ENCODE data around the gene SH2D4B. TPM values are rescaled to one million over a fixed set of nuclear protein-coding genes. Genes with fewer than 3 reads are reported as not detected.

Gene SH2D4B
- total RNA-seq, 1 experiment from 2014 or later, result not detected

DNA sequence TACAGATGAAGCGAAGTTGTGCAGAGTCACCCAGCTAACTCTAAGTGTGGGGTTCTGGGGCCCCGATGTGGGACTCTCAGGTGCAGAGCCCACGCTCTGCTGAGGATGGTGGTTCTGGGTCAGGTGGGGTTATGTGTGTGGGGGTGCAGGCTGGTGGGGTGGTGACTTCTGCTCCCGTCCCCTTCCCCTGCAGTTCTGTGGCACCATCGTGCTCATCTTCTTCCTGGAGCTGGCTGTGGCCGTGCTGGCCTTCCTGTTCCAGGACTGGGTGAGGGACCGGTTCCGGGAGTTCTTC lies 28.6 kb upstream of the SH2D4B start:
- intact Hi-C loops (cut with micrococcal nuclease), result no loop called here
- ATAC-seq (no peak), DNase-seq (no peak)
- Histone ChIP-seq H3K9me3 (ENCODE audit: low read length) (no peaks in the 10 kb centered on the region), H3K4me3 (ENCODE audit: low read length) (no peak overlapping the region), H3K27me3 (ENCODE audit: low read length) (no peaks in the 10 kb centered on the region), H3K36me3 (ENCODE audit: low read depth, low read length) (no peaks in the 10 kb centered on the region), H3F3A (ENCODE audit: low read length, unreplicated experiment) (no peaks in the 10 kb centered on the region), H3K9ac (ENCODE audit: low read length) (no peak overlapping the region), H3K4me2 (ENCODE audit: low read length) (no peak overlapping the region), H3K27ac (ENCODE audit: low read length) (no peak overlapping the region), H2AFZ (ENCODE audit: low read length) (no peak overlapping the region), H4K20me1 (ENCODE audit: low read length) (no peaks in the 10 kb centered on the region), H3K9me2 (replicated peaks; ENCODE audit: low read length) (no peaks in the 10 kb centered on the region), H3K79me2 (ENCODE audit: low read length) (no peaks in the 10 kb centered on the region), H3K4me1 (ENCODE audit: insufficient read depth, low read length) (no peaks in the 10 kb centered on the region)
- ChIA-PET POLR2A (ENCODE audit: unreplicated experiment) (no interaction called here), CTCF (no interaction called here)
- TF ChIP-seq EZH2phosphoT487 (IDR thresholded peaks at IDR 0.05; ENCODE audit: borderline replicate concordance, low read length) (no peak), CTCF (conservative IDR thresholded peaks at IDR 0.05; ENCODE audit: low read depth, low read length) (no peak), EZH2 (IDR thresholded peaks at IDR 0.05; ENCODE audit: low read length, unreplicated experiment) (no peak)
- BruUV-seq (replicated peaks), result no TSS peak

- no TSS peak for BruUV-seq (replicated peaks)
- TF ChIP-seq CTCF (conservative IDR thresholded peaks at IDR 0.05; ENCODE audit: low read depth, low read length) (no peak), EZH2phosphoT487 (IDR thresholded peaks at IDR 0.05; ENCODE audit: borderline replicate concordance, low read length) (no peak), EZH2 (IDR thresholded peaks at IDR 0.05; ENCODE audit: low read length, unreplicated experiment) (no peak)
- Histone ChIP-seq H3F3A (ENCODE audit: low read length, unreplicated experiment) (no peaks in the 10 kb centered on the region), H3K4me3 (ENCODE audit: low read length) (no peak overlapping the region), H3K9me3 (ENCODE audit: low read length) (no peaks in the 10 kb centered on the region), H3K27ac (ENCODE audit: low read length) (no peak overlapping the region), H3K79me2 (ENCODE audit: low read length) (no peaks in the 10 kb centered on the region), H3K36me3 (ENCODE audit: low read depth, low read length) (no peaks in the 10 kb centered on the region), H2AFZ (ENCODE audit: low read length) (no peak overlapping the region), H3K9me2 (replicated peaks; ENCODE audit: low read length) (no peaks in the 10 kb centered on the region), H3K4me1 (ENCODE audit: insufficient read depth, low read length) (no peaks in the 10 kb centered on the region), H3K27me3 (ENCODE audit: low read length) (no peaks in the 10 kb centered on the region), H4K20me1 (ENCODE audit: low read length) (no peaks in the 10 kb centered on the region), H3K9ac (ENCODE audit: low read length) (no peak overlapping the region), H3K4me2 (ENCODE audit: low read length) (no peak overlapping the region)
- ATAC-seq (no peak), DNase-seq (no peak)
- ChIA-PET POLR2A (ENCODE audit: unreplicated experiment) (no interaction called here), CTCF (no interaction called here)
- intact Hi-C loops (cut with micrococcal nuclease), result no loop called here
Observed at GRCh38 chr10:80509403-80510161, 28.1 kb upstream of the SH2D4B start.

DNA sequence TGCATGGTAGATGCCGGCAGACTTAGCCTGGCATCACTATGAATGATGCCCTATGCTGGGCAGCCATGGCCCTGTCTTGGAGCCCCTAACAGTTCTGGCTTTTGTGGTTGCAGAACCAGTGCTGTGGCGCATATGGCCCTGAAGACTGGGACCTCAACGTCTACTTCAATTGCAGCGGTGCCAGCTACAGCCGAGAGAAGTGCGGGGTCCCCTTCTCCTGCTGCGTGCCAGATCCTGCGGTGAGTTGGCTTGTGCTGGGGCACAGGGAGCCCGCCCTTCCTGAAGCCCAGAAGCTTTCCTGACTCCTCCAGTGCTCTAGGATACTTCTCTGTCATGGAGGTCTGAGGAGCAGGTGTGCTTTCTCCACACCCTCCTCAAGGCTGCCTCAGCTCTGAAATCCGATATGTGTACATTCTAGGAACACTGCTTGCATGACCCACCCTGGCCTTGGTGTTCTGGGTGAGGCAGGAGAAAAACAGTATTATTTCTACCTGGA lies 25.6 kb upstream of the SH2D4B start:
- no peak overlapping the region for H3K27ac ChIP-seq (ENCODE audit: low read length)
- no TSS peak for BruUV-seq (replicated peaks)
- H3K4me3 ChIP-seq (ENCODE audit: low read length), result no peak overlapping the region
- no peak for DNase-seq
- no peaks in the 10 kb centered on the region for H3K79me2 ChIP-seq (ENCODE audit: low read length)
- H3K9me3 ChIP-seq (ENCODE audit: low read length), result no peaks in the 10 kb centered on the region
- H3K9ac ChIP-seq (ENCODE audit: low read length), result no peak overlapping the region
- no peaks in the 10 kb centered on the region for H3F3A ChIP-seq (ENCODE audit: low read length, unreplicated experiment)
- TF ChIP-seq EZH2phosphoT487 (IDR thresholded peaks at IDR 0.05; ENCODE audit: borderline replicate concordance, low read length) (no peak), CTCF (conservative IDR thresholded peaks at IDR 0.05; ENCODE audit: low read depth, low read length) (no peak), EZH2 (IDR thresholded peaks at IDR 0.05; ENCODE audit: low read length, unreplicated experiment) (no peak)
- ChIA-PET POLR2A (ENCODE audit: unreplicated experiment) (no interaction called here), CTCF (no interaction called here)
- no peak overlapping the region for H2AFZ ChIP-seq (ENCODE audit: low read length)
- no peaks in the 10 kb centered on the region for H4K20me1 ChIP-seq (ENCODE audit: low read length)
- H3K36me3 ChIP-seq (ENCODE audit: low read depth, low read length), result no peaks in the 10 kb centered on the region
- no peak overlapping the region for H3K4me2 ChIP-seq (ENCODE audit: low read length)
- intact Hi-C loops (cut with micrococcal nuclease), result no loop called here
- H3K27me3 ChIP-seq (ENCODE audit: low read length), result no peaks in the 10 kb centered on the region
- H3K4me1 ChIP-seq (ENCODE audit: insufficient read depth, low read length), result no peaks in the 10 kb centered on the region
- no peaks in the 10 kb centered on the region for H3K9me2 ChIP-seq (replicated peaks; ENCODE audit: low read length)
- no peak for ATAC-seq

All from PC-3 (cell line).